ENCODE results near the gene PIK3R1. TPM values are rescaled to one million over a fixed set of nuclear protein-coding genes. Genes with fewer than 3 reads are reported as not detected.

The PIK3R1 gene
- total RNA-seq, 1 donor from 2014 or later: 89.3 TPM

- Histone ChIP-seq H3K27ac (no peak overlapping the region), H3K4me3 (no peak overlapping the region), H3K4me1 (peaks cover 13 to 38% of the 10 kb centered on the region in 2 donors), H3K27me3 (no peaks in the 10 kb centered on the region), H3K9me3 (no peaks in the 10 kb centered on the region), H3K36me3 (peaks cover 21 to 38% of the 10 kb centered on the region in 2 donors)
- TF ChIP-seq, protein P1, sequence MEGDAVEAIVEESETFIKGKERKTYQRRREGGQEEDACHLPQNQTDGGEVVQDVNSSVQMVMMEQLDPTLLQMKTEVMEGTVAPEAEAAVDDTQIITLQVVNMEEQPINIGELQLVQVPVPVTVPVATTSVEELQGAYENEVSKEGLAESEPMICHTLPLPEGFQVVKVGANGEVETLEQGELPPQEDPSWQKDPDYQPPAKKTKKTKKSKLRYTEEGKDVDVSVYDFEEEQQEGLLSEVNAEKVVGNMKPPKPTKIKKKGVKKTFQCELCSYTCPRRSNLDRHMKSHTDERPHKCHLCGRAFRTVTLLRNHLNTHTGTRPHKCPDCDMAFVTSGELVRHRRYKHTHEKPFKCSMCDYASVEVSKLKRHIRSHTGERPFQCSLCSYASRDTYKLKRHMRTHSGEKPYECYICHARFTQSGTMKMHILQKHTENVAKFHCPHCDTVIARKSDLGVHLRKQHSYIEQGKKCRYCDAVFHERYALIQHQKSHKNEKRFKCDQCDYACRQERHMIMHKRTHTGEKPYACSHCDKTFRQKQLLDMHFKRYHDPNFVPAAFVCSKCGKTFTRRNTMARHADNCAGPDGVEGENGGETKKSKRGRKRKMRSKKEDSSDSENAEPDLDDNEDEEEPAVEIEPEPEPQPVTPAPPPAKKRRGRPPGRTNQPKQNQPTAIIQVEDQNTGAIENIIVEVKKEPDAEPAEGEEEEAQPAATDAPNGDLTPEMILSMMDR (IDR thresholded peaks at IDR 0.05): no peak
- no peak for DNase-seq (ENCODE audit: low spot score in 2 of 2)
- intact Hi-C loops (cut with DNase I): no loop called here
Measured at GRCh38 chr5:68226546-68227073, 11.1 kb downstream of the PIK3R1 start.

GRCh38 chr5:68227532-68228160 lies 12.1 kb downstream of the PIK3R1 start:
- intact Hi-C loops (cut with DNase I): no loop called here
- H3K27ac ChIP-seq: no peak overlapping the region

DNA sequence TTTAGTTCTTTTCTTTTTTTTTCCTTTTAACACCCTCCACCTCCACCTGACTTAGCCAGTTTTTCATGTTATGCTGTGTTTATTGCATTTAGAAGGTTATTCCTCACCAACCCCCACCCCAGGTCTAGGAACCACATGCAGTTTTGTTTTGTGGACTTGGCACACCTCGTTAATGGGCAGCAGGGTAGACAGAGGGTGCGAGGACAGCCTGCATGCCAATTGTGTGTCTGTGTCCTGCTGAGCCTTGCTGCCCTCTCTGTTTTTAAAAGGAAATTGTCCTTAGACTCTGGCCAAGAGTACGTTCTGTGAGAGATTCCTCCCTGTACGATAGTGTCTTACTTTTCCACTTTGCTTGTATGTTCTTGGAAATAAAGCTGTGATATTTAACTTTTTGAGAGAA lies 13.9 kb downstream of the PIK3R1 start:
- H3K27ac ChIP-seq: no peak overlapping the region

More at GRCh38 chr5:68227532-68228160, 12.1 kb downstream of the PIK3R1 start:
- no peak for DNase-seq (ENCODE audit: low spot score in 2 of 2)
- peaks cover 21 to 44% of the 10 kb centered on the region in 2 donors for H3K36me3 ChIP-seq
- H3K27me3 ChIP-seq: no peaks in the 10 kb centered on the region
- no peaks in the 10 kb centered on the region for H3K9me3 ChIP-seq
- H3K4me1 ChIP-seq: peaks cover 13 to 44% of the 10 kb centered on the region in 2 donors
- H3K4me3 ChIP-seq: no peak overlapping the region
- TF ChIP-seq, protein P1 (IDR thresholded peaks at IDR 0.05): no peak

DNA sequence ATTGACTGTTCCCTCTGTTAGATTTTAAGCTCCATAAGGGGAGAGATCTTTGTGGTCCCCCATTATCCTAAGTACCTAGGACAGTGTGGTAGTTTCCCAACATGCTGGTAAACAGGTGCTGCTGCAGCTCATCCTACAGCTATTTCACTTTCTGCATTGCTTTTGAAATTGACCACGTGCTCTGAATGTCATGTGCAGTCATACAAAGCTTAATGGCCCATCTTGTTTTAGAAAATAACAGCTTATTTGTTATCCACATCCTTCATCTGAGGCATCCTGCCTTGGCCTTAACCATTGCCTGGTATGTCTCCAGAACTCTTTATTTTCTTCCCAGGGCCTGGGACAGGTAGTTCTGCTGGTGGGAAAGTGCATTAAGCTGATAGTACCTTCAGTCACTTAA lies 14.7 kb downstream of the PIK3R1 start:
- peaks cover 20 to 44% of the 10 kb centered on the region in 2 donors for H3K36me3 ChIP-seq
- TF ChIP-seq, protein P1 (IDR thresholded peaks at IDR 0.05): no peak
- no peak for DNase-seq (ENCODE audit: low spot score in 2 of 2)
- H3K9me3 ChIP-seq: no peaks in the 10 kb centered on the region
- no peak overlapping the region for H3K4me3 ChIP-seq
- peaks cover 13 to 33% of the 10 kb centered on the region in 2 donors for H3K4me1 ChIP-seq
- intact Hi-C loops (cut with DNase I): no loop called here
- H3K27ac ChIP-seq: no peak overlapping the region
- H3K27me3 ChIP-seq: no peaks in the 10 kb centered on the region

More for the DNA sequence above, 13.9 kb downstream of the PIK3R1 start:
- TF ChIP-seq, protein P1 (IDR thresholded peaks at IDR 0.05): no peak
- Histone ChIP-seq H3K36me3 (peaks cover 21 to 44% of the 10 kb centered on the region in 2 donors), H3K9me3 (no peaks in the 10 kb centered on the region), H3K4me3 (peak overlapping the region; percentile 17 to 36), H3K27me3 (no peaks in the 10 kb centered on the region), H3K4me1 (peaks cover 13 to 39% of the 10 kb centered on the region in 2 donors)
- intact Hi-C loops (cut with DNase I): no loop called here
- DNase-seq (ENCODE audit: low spot score in 2 of 2): no peak

DNA sequence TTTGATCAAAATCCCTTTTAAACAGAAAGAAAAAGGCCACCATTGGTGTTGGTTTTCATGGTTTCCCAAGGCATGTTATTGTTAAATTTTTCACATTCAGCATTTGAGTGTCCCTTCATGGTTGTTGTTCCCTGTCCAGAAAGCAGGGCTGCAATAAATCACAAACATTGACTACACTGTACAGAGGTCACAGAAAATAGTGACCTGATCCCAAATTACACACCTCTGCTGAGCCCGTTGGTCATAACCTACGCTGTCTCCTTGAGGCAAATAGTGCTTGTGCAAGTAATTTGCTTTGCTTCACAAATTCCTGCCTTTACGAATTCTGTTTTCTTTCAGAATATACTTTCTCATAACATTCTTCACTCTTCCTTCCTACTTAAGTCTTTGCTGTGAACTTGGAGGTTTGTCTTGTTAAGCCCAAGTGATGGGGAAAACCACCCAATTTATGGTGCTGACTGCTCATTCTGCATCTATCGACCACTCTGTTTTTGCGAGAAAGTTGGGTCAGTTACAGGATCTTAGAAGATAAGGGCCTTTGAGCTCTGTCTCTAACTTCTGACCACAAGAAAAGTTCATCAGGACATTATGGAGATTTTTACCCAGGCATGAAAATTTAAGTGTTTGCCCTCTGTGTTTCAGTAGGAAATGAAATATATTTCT lies 16.0 kb downstream of the PIK3R1 start:
- TF ChIP-seq, protein P1 (IDR thresholded peaks at IDR 0.05): no peak
- peaks cover 13 to 35% of the 10 kb centered on the region in 2 donors for H3K36me3 ChIP-seq
- no peak overlapping the region for H3K27ac ChIP-seq
- H3K4me1 ChIP-seq: peaks cover 7 to 26% of the 10 kb centered on the region in 2 donors
- H3K4me3 ChIP-seq: peak overlapping the region in 1 of 2 donors; percentile 2
- no peak for DNase-seq (ENCODE audit: low spot score in 2 of 2)
- intact Hi-C loops (cut with DNase I): no loop called here
- no peaks in the 10 kb centered on the region for H3K27me3 ChIP-seq
- no peaks in the 10 kb centered on the region for H3K9me3 ChIP-seq

Data from ascending aorta (tissue), 2 donors.